HG03520 (cell line): ENCODE data around the gene CHRNE.
"Not testable (repeated sequence)": the region's sequence is repeated elsewhere in the genome, so short reads cannot be mapped to it uniquely, and the experiment has no call there.

ENCODE experiments used
- ATAC-seq: cut with Tn5 transposase; IDR thresholded peaks from one replicate; pipeline ENCODE4 v1.9.1; 2021; ENCODE audit warnings: mild to moderate bottlenecking, moderate library complexity; ENCODE audit not compliant: unreplicated experiment

CHRNE gene

GRCh38 chr17:4908301-4908700 lies 5.4 kb upstream of the CHRNE start:
- ATAC-seq, result no peak

- ATAC-seq, result not testable (repeated sequence)
These were observed 3.7 kb upstream of the CHRNE start for GRCh38 chr17:4906642-4907041.

GRCh38 chr17:4902540-4902939 lies 358 bp downstream of the CHRNE start:
- ATAC-seq, result no peak

- no peak for ATAC-seq
These were observed 1.1 kb downstream of the CHRNE start for GRCh38 chr17:4901648-4902344.

GRCh38 chr17:4901108-4901647 lies 1.7 kb downstream of the CHRNE start:
- no peak for ATAC-seq

- no peak for ATAC-seq
These were observed 2.4 kb downstream of the CHRNE start for GRCh38 chr17:4900231-4901107.

GRCh38 chr17:4899341-4900230 lies 3.3 kb downstream of the CHRNE start, which contains the start of gene C17orf107:
C17orf107 (plus strand) TSS chr17:4899536; CDS start chr17:4899763, 227 bp downstream.
- ATAC-seq, result no peak

- ATAC-seq, result no peak
These were observed 4.0 kb downstream of the CHRNE start for GRCh38 chr17:4898927-4899326.

GRCh38 chr17:4898351-4898750 lies 4.5 kb downstream of the CHRNE start:
- ATAC-seq, result no peak

GRCh38 chr17:4897785-4898184 lies 5.1 kb downstream of the CHRNE start:
- no peak for ATAC-seq

GRCh38 chr17:4897198-4897687 lies 5.7 kb downstream of the CHRNE start:
- no peak for ATAC-seq

- no peak for ATAC-seq
These were observed 6.3 kb downstream of the CHRNE start for GRCh38 chr17:4896332-4897197.

- ATAC-seq, result no peak
These were observed 7.1 kb downstream of the CHRNE start for GRCh38 chr17:4895657-4896331.

GRCh38 chr17:4895121-4895520 lies 7.8 kb downstream of the CHRNE start:
- no peak for ATAC-seq

GRCh38 chr17:4893721-4894560 lies 9.0 kb downstream of the CHRNE start:
- no peak for ATAC-seq

GRCh38 chr17:4893272-4893671 lies 9.6 kb downstream of the CHRNE start:
- ATAC-seq, result no peak

GRCh38 chr17:4892499-4893221 lies 10.2 kb downstream of the CHRNE start:
- no peak for ATAC-seq
